Measurements from ENCODE around the gene CAMK4.

Gene CAMK4

GRCh38 chr5:111223787-111224560 lies at the start of gene CAMK4:
TSS of gene CAMK4 (plus strand) at chr5:111224384. CDS start at chr5:111224484, 100 bp downstream.
- DNase-seq (ENCODE audit: low read depth, low spot score), result peak; percentile 74
- TF ChIP-seq, protein P1, sequence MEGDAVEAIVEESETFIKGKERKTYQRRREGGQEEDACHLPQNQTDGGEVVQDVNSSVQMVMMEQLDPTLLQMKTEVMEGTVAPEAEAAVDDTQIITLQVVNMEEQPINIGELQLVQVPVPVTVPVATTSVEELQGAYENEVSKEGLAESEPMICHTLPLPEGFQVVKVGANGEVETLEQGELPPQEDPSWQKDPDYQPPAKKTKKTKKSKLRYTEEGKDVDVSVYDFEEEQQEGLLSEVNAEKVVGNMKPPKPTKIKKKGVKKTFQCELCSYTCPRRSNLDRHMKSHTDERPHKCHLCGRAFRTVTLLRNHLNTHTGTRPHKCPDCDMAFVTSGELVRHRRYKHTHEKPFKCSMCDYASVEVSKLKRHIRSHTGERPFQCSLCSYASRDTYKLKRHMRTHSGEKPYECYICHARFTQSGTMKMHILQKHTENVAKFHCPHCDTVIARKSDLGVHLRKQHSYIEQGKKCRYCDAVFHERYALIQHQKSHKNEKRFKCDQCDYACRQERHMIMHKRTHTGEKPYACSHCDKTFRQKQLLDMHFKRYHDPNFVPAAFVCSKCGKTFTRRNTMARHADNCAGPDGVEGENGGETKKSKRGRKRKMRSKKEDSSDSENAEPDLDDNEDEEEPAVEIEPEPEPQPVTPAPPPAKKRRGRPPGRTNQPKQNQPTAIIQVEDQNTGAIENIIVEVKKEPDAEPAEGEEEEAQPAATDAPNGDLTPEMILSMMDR (IDR thresholded peaks at IDR 0.05; ENCODE audit: low read depth, low read length), result peak; percentile 22
- peak within 1 kb of the TSS; percentile 62 for H3K4me3 ChIP-seq (ENCODE audit: low read depth, low read length)
- in situ Hi-C loops (cut with HindIII; ENCODE audit: low sequenced_read_pairs), result no loop called here

DNA sequence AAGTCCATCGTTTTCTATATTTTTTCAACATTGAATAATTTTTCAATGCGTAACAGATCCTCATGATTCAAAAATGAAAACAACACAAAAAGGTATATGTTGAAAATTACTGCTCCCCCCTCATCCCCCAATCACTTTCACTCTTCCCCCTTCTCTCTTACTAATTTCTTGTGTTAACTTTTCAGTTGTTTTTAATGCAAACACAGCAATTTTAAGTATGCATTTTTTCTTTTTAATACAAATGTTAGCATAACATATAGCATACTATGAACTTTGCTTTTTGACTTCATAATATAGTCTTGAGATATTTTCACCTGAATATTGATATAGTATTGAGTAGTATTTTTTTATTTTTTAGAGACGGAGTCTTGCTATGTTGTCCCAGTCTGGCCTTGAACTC lies 41.1 kb upstream of the CAMK4 start:
- TF ChIP-seq, protein P1 (IDR thresholded peaks at IDR 0.05; ENCODE audit: low read depth, low read length), result no peak
- no peak overlapping the region for H3K4me3 ChIP-seq (ENCODE audit: low read depth, low read length)
- DNase-seq (ENCODE audit: low read depth, low spot score), result no peak
- in situ Hi-C loops (cut with HindIII; ENCODE audit: low sequenced_read_pairs), result no loop called here

DNA sequence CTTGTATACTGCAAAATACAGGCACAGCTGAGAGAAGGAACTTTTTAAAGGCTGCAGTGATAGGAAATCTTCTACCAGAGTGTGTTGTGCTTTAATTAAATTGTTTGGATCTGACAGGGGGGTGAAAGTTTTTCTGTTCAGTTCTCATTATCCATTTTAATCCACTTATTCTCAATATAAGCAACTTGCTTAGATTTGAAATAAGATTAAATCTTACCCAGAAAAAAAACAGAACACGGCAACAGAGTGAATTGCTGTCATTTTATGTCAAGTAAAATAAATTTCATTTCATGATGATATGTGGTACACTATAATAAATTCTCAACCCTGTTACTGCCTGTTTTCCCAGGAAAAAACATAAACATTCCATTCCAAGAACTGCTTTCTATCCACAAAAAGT lies 37.1 kb upstream of the CAMK4 start:
- H3K4me3 ChIP-seq (ENCODE audit: low read depth, low read length), result no peak overlapping the region
- in situ Hi-C loops (cut with HindIII; ENCODE audit: low sequenced_read_pairs), result no loop called here
- DNase-seq (ENCODE audit: low read depth, low spot score), result no peak
- TF ChIP-seq, protein P1 (IDR thresholded peaks at IDR 0.05; ENCODE audit: low read depth, low read length), result no peak

DNA sequence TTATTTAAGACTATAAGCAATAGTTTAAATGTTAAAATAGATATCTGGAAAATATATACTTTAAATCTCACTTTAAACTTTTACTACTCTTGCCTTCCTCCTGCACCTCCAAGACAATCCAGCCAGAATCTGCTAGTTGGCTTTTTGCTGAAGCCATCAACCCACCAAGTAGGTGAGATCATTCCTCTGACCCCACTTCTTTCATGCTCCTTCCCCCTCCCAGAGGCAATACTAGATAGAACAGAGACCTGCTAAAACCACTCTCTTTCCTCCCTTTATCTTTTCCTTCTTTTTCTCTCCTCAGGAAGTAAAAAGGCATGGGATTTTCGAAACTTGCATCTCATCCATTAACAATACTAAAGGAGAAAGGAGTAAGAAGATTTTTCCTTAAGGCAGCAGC lies 30.1 kb upstream of the CAMK4 start:
- in situ Hi-C loops (cut with HindIII; ENCODE audit: low sequenced_read_pairs), result no loop called here
- TF ChIP-seq, protein P1 (IDR thresholded peaks at IDR 0.05; ENCODE audit: low read depth, low read length), result no peak
- no peak overlapping the region for H3K4me3 ChIP-seq (ENCODE audit: low read depth, low read length)
- DNase-seq (ENCODE audit: low read depth, low spot score), result no peak

- TF ChIP-seq, protein P1 (IDR thresholded peaks at IDR 0.05; ENCODE audit: low read depth, low read length), result no peak
- in situ Hi-C loops (cut with HindIII; ENCODE audit: low sequenced_read_pairs), result no loop called here
- DNase-seq (ENCODE audit: low read depth, low spot score), result no peak
- no peak overlapping the region for H3K4me3 ChIP-seq (ENCODE audit: low read depth, low read length)
These were observed 29.3 kb upstream of the CAMK4 start for GRCh38 chr5:111194925-111195324.

DNA sequence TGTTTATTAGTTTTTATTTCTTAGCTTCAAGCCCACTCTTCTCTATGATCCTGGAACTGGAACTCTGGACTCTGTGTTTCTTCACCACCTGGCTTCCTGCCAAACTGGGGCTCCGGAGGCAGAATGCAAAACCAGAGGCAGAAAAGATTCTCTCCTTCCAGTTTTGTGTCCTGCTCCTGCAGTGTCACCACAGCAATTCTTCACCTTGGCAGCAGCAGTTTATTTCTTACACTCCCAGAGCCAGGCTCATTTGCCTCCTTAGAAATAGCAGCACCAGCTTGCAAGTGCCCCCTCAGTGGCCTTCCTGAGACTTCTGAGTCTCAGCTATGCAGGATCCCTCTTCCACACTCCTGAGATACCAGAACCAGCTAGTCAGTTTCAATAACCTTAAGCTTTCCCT lies 26.7 kb upstream of the CAMK4 start:
- in situ Hi-C loops (cut with HindIII; ENCODE audit: low sequenced_read_pairs), result no loop called here
- H3K4me3 ChIP-seq (ENCODE audit: low read depth, low read length), result no peak overlapping the region
- TF ChIP-seq, protein P1 (IDR thresholded peaks at IDR 0.05; ENCODE audit: low read depth, low read length), result no peak
- no peak for DNase-seq (ENCODE audit: low read depth, low spot score)
